ENCODE results near the gene GATA5. TPM values are rescaled to one million over a fixed set of nuclear protein-coding genes. Genes with fewer than 3 reads are reported as not detected.

GATA5 gene
- total RNA-seq, 3 donors from 2014 or later, result 0.73 TPM; not detected in 2

GRCh38 chr20:62446888-62447869, 28.6 kb downstream of the GATA5 start:
- Histone ChIP-seq H3K27me3 (peaks cover 2 to 59% of the 10 kb centered on the region in 2 donors), H3K27ac (no peak overlapping the region), H3K36me3 (no peaks in the 10 kb centered on the region), H3K4me1 (no peaks in the 10 kb centered on the region), H3K9me3 (no peaks in the 10 kb centered on the region), H3K4me3 (no peak overlapping the region)
- no peak for TF ChIP-seq CTCF (IDR thresholded peaks at IDR 0.05)
- TF ChIP-seq POLR2A (IDR thresholded peaks at IDR 0.05), result no peak
- no peak for TF ChIP-seq POLR2AphosphoS5 (IDR thresholded peaks at IDR 0.05)
- intact Hi-C loops (cut with DNase I; ENCODE audit: low total_unique reads), result no loop called here
- DNase-seq (ENCODE audit: low spot score in 2 of 2), result no peak

DNA sequence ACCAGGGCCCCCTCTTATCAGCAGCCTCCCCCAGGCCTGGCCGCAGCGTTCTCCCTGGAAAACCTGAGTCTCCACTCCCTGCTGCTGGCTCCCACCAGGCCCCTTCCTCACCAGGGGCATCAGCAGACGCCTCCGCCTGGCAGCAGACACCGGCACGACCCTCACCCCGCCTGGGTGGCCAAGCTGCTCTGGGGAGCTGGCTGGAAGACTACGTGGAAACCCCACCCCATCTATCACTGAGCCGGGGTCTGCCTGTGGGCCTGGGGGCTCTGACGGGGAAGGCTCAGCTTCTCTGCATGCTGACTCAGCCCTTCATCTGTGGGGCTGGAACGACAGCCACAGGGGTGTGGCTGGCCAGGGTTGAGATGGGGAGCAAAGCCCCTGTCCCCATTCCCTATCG, 29.3 kb downstream of the GATA5 start:
- intact Hi-C loops (cut with DNase I; ENCODE audit: low total_unique reads), result no loop called here
- no peaks in the 10 kb centered on the region for H3K9me3 ChIP-seq
- no peak overlapping the region for H3K27ac ChIP-seq
- H3K4me1 ChIP-seq, result no peaks in the 10 kb centered on the region
- no peak overlapping the region for H3K4me3 ChIP-seq
- no peaks in the 10 kb centered on the region for H3K36me3 ChIP-seq
- TF ChIP-seq CTCF (IDR thresholded peaks at IDR 0.05) (no peak), POLR2A (IDR thresholded peaks at IDR 0.05) (no peak), POLR2AphosphoS5 (IDR thresholded peaks at IDR 0.05) (no peak)
- peaks cover 2 to 60% of the 10 kb centered on the region in 2 donors for H3K27me3 ChIP-seq
- DNase-seq (ENCODE audit: low spot score in 2 of 2), result no peak

DNA sequence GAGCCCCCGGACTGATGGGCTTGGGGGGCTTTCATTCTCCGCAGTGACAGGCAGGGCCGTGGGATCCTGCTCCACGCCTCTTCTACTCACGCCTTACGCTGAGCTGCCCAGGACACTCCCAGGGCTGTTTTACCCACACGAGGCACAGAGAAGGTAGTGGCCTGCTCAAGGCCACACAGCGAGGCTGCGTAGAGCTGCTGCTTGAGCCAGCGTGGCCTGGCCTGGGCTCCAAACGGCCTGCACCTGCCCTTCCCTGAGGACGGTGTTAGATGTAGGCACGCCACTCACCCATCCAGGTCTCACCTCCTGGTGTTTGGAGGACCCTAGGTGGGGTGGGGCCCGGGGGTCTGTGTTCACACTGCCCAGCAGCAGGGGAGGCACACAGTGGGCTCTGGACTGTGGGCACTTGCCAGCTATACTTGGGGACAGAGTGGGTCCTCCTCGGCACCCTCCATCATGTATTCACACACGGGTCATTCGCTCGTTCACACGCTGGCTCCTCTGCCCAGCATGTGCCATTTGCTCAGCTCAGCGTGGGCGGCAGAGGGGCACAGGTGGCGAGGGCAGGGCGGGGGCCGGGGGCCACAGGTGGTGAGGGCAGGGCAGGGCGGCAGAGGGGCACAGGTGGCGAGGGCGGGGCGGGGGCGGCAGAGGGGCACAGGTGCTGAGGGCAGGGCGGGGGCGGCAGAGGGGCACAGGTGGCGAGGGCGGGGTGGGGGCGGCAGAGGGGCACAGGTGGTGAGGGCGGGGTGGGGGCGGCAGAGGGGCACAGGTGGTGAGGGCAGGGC, 30.0 kb downstream of the GATA5 start:
- no peak for DNase-seq (ENCODE audit: low spot score in 2 of 2)
- no peak overlapping the region for H3K27ac ChIP-seq
- peaks cover 2 to 62% of the 10 kb centered on the region in 2 donors for H3K27me3 ChIP-seq
- H3K4me1 ChIP-seq, result no peaks in the 10 kb centered on the region
- TF ChIP-seq POLR2A (IDR thresholded peaks at IDR 0.05) (no peak), CTCF (IDR thresholded peaks at IDR 0.05) (no peak), POLR2AphosphoS5 (IDR thresholded peaks at IDR 0.05) (no peak)
- H3K4me3 ChIP-seq, result no peak overlapping the region
- H3K9me3 ChIP-seq, result no peaks in the 10 kb centered on the region
- intact Hi-C loops (cut with DNase I; ENCODE audit: low total_unique reads), result no loop called here
- H3K36me3 ChIP-seq, result no peaks in the 10 kb centered on the region

DNA sequence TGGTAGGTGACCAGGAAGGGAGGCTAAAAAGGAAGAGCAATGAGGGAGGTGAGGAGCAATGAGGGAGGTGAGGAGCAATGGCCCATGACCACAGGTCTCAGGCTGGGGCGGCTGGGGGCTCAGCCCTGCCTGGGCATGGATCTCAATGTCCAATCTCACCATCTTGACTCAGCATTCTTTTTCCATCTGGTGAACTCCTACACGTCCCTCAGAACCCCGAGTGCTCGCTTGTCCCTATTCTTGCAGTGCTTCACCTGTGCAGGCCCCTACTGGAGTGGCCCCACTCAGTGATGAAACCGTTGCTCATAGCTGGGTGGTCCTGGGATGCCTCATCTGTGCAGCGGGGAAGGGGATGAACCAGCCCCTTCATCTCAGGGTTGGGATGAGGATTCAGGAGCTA, 31.5 kb downstream of the GATA5 start:
- no peak overlapping the region for H3K27ac ChIP-seq
- no peaks in the 10 kb centered on the region for H3K9me3 ChIP-seq
- H3K4me1 ChIP-seq, result no peaks in the 10 kb centered on the region
- no peak for DNase-seq (ENCODE audit: low spot score in 2 of 2)
- H3K27me3 ChIP-seq, result peaks cover 2 to 48% of the 10 kb centered on the region in 2 donors
- no peaks in the 10 kb centered on the region for H3K36me3 ChIP-seq
- TF ChIP-seq POLR2AphosphoS5 (IDR thresholded peaks at IDR 0.05) (no peak), CTCF (IDR thresholded peaks at IDR 0.05) (no peak), POLR2A (IDR thresholded peaks at IDR 0.05) (no peak)
- no peak overlapping the region for H3K4me3 ChIP-seq
- intact Hi-C loops (cut with DNase I; ENCODE audit: low total_unique reads), result no loop called here
